ENCODE measurements around the gene EDC3. TPM values are rescaled to one million over a fixed set of nuclear protein-coding genes. Genes with fewer than 3 reads are reported as not detected.

Gene EDC3, protein sequence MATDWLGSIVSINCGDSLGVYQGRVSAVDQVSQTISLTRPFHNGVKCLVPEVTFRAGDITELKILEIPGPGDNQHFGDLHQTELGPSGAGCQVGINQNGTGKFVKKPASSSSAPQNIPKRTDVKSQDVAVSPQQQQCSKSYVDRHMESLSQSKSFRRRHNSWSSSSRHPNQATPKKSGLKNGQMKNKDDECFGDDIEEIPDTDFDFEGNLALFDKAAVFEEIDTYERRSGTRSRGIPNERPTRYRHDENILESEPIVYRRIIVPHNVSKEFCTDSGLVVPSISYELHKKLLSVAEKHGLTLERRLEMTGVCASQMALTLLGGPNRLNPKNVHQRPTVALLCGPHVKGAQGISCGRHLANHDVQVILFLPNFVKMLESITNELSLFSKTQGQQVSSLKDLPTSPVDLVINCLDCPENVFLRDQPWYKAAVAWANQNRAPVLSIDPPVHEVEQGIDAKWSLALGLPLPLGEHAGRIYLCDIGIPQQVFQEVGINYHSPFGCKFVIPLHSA
- 12.8 and 15.5 TPM in 2 replicates for total RNA-seq

DNA sequence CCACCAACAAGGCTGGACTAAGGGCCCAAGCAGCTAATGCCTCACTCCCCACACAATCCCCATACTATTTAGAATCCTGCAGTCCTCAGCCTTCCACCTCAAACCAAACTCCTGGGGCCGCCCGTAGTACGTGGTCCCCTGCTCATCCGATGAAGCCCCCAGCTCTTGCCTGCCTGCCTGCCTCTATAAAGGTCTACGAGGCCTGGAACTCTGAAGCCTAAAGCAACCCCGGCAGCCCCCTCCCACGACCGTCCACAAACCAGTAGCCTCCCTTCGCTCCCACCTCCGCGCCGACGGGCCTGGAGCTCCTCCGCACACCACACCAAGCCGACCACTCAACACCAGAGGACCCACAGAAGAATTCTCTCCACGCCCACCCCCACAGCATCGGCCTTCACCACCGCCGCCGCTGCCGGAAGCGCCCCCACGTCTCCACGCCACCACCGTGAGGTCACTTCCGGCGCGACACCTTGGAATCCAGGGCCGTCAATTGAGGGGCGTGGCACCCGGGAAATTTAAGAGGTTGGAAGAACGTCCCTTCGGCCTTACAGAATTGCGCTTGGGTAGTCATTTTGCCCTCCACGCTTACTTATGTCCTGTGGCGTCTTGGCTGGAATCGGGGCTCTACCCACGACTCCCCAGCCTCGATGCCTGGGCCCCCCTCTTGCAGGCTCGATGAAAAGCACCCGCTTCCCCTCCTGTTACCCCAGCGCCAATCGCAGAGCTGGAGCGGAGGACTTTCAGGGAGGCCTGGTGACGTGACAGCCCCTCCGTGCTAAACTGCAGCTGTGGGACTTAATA, at the start of gene EDC3:
TSS of gene EDC3 (minus strand) at position 428 of the 801 bp plus-strand sequence. CDS start 20,900 bp downstream, outside the sequence.

DNA sequence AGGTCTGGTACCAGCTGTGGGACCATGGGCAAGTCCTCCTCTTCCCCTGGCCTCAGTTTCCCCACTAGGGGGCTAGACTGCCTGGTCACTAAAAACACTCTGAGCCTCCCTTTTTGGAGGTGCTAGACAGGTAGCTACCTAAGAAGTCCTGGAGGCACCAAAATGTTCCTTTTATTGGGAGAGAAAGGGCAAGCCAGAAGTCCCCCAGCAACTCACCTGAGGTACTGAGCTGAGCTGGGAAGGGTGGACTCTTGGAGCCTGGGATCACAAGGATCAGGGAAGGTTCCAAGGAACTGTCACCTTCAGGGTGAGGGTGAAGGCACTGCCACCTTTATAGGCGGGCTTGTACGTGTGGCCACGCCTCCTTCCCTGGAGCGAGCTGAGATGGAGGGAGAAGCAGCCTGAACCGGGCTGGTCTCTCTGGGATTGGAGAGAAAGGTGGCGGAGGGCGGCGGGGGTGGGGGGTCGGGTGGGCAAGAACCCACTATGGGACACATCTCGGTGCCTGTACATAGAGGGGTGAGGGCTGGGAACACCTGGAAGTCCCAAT, 29.5 kb upstream of the EDC3 start, which contains the start of gene CYP1A1:
TSS of gene CYP1A1 (minus strand) at position 304 of the 550 bp plus-strand sequence. CDS start 2,431 bp downstream, outside the sequence.

DNA sequence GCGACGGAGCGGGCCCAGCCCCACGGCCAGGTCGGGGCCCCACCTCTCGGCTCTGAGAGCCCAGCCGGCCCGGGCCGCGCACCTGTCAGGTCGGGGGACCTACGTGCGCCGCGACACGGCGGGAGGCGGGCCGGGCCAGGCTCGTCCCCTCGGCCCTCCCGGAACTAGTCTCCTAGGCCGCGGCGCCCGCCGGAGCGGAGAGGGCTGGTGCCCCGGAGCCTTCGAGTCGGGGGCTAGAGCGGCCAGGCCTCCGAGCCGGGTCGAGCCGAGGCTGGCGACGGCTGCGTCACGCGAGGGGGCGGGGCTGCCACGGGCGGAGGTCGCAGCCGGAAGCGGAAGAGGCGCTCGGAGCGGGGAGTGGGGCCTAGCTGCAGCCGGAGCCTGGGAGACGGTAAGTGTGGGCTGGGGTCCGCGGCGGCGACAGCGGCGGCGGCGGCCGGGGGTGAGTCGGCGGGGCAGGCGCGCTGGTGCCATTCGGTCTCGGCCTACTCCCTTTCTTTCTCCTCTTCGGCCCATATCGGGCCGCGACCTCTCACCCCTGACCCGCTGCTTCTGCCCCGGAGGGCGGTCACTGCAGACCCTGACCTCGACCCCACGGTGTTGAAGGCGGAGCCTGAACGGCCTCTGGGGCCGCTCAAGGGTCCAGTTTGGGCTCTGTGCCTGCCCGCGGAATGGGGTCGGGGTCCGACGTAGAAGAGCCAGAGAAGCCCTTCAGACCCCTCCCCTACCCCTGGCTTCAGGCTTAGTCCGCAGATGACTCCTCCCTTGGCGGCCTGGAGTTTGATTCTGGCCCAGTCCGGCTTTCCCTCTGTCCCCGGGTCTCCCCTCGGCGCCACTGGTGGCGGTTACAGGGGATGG, 80.1 kb downstream of the EDC3 start, which contains the start of gene CLK3:
TSS of gene CLK3 (plus strand) at position 329 of the 858 bp plus-strand sequence. CDS start 3,361 bp downstream, outside the sequence.

Other genes starting within 250 kb of the EDC3 start
- 41.9 and 42.0 TPM in 2 replicates for gene UBL7, start 234.9 kb downstream of the EDC3 start, total RNA-seq
- 1.0 and 1.5 TPM in 2 replicates for gene ARID3B, start 154.8 kb downstream of the EDC3 start, total RNA-seq
- 46.5 and 60.9 TPM in 2 replicates for gene CLK3, start 80.2 kb downstream of the EDC3 start, total RNA-seq
- 1.3 TPM in 1 of 2 replicates, not detected in the other for gene CYP1A1, start 29.5 kb upstream of the EDC3 start, total RNA-seq
- not detected in 2 replicates for gene CYP1A2, start 52.8 kb upstream of the EDC3 start, total RNA-seq
- 24.4 and 30.9 TPM in 2 replicates for gene CSK, start 86.1 kb upstream of the EDC3 start, total RNA-seq
- 0.15 TPM in 1 of 2 replicates, not detected in the other for gene LMAN1L, start 116.8 kb upstream of the EDC3 start, total RNA-seq
- gene CPLX3, start 130.6 kb upstream of the EDC3 start, total RNA-seq, result not detected in 2 replicates
- 13.7 and 19.2 TPM in 2 replicates for gene ULK3, start 147.1 kb upstream of the EDC3 start, total RNA-seq
- gene SCAMP2, start 177.3 kb upstream of the EDC3 start, total RNA-seq, result 20.1 and 26.1 TPM in 2 replicates
- 55.3 and 97.9 TPM in 2 replicates for gene MPI, start 194.0 kb upstream of the EDC3 start, total RNA-seq
- 43.1 and 59.2 TPM in 2 replicates for gene FAM219B, start 210.8 kb upstream of the EDC3 start, total RNA-seq
- gene COX5A, start 242.0 kb upstream of the EDC3 start, total RNA-seq, result 28.6 and 59.9 TPM in 2 replicates